Putamen (tissue), 1 donor: ENCODE measurements around the gene WFDC1.

Experiments
- DNase-seq: peaks from one replicate; pipeline ENCODE4 v3.0.0-alpha.2; 2016; ENCODE audit warnings: low spot score

The WFDC1 gene

DNA sequence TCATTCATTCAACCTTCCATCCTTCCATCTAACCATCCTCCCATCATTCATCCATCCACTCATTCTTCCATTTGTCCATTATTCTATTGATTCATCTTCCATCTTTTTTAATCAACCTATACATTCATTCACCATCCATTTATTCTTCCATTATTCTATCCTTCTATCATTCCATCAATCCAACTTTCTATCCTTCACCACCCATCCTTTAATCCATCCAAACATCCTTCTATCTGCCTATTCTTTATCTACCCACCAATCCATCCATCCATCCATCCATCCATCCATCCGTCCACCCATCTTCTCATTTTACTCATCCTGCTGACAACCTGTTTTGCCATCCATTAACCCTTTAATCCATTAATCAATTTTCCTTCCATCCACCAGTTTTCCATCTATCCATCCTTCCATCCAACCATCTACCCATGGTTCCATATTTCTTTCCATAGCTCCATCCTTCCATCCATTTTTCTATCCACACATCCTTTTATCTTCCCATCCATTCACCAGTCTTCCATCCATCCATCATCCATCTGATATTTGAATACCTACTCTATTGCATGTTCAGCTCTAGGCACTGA lies 21.8 kb upstream of the WFDC1 start:
- no peak for DNase-seq

- DNase-seq = no peak
Observed at GRCh38 chr16:84274515-84274914, 20.2 kb upstream of the WFDC1 start.

DNA sequence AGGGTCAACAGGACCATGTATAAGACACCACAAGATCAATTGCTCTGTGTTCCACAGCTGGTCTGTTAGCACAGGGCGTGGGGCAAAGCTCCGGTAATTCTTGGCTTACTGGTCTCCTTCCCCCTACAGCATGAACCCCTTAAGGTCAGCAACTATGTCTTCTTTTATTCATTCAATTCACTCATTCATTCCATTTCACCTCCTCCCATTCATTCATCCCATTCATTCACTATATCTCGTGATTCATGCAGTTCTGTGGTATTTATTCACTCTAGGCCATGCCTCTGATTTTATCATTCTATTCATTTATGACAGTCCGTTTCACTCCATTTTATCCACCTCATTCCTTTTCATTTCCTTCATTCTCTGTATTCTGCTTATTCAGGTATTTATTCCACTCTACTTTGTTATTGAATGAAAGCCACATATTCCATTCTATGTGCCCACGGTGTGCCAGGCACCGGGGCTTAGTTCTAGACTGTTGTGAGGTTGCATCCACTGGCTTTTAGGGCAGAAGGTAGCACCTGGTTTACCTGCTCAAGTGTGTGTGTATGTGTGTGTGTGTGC lies 19.0 kb upstream of the WFDC1 start:
- no peak for DNase-seq

DNA sequence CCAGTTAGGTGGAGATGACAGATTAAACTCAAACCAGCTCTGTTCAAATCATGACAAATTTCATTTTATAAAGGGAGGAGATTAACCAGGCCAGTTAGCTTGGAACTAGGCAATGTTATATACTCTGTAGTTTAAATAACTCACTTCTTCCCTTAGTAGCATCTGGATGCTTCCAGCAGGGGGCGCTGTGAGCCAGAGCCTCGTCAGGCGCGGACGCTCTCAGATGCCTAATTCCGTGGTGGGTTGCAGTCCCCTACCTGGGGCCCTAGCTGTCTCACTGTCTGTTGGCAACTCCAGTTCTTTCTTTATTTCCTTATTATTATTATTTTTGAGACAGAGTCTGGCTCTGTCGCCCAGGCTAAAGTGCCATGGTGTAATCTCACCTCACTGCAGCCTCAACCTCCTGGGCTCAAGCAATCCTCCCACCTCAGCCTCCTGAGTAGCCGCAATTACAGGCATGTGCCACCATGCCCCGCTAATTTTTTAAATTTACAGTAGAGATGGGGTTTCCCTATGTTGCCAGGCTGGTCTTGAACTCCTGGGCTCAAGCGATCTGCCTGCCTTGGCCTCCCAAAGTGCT lies 17.3 kb upstream of the WFDC1 start:
- DNase-seq = peak; percentile 61

DNA sequence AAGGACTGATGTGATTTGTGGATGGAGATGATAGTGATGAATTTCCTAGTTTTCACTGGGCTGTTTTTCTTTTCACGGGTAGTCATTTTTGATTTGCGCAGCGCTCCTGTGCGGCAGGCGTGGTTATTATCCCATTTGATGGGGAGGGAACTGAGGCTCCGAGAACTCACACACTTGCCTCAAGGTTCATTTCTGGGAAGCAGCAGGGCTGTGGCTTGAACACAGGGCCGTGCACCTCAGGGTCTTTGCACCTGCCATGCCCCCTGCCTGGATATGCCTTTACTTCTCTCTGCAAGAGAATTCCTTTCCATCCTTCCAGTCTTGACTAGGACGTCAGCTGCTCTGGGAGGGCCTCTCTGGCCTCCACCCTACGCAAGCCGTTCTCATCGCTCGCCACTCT lies 16.3 kb upstream of the WFDC1 start:
- DNase-seq = no peak

DNA sequence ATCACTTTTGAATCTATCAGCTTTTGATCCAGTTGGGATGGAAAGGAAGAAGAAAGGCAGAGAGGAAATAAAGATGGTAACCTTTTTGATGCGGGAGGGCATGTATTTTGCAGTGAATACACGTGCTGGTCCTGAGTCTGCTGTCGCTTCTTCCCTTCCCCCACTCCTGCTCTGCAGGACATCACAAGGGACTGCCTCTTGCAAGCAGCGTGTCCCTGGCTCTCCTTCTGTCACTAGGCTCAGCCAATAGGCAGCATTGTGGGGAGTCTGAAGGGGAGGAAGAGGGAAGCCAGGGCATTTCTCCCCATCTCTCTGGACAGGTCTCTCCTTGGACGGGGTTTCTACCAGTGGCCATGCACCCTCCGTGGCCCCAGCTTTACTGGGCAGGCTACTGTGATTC lies 15.7 kb upstream of the WFDC1 start:
- DNase-seq = peak; percentile 65

DNA sequence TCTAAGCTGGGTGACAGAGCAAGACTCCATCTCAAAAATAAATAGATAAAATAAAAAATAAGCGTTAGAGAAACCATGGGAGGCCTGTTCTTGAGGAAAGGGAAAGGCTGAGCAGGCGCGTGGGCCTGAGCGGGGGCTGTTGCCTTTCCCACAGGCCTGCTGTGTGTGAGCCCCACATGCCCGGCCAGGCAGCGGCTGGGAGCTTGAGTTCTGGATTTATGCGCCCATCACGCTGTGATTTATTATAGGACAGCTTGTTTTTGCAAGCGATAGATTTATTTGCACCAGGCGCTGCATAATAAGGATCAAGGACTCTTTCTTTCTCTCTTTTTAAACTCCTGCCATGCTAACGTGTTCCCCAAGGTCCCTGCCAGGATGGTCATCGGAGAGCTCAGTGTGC lies 14.8 kb upstream of the WFDC1 start:
- no peak for DNase-seq

DNA sequence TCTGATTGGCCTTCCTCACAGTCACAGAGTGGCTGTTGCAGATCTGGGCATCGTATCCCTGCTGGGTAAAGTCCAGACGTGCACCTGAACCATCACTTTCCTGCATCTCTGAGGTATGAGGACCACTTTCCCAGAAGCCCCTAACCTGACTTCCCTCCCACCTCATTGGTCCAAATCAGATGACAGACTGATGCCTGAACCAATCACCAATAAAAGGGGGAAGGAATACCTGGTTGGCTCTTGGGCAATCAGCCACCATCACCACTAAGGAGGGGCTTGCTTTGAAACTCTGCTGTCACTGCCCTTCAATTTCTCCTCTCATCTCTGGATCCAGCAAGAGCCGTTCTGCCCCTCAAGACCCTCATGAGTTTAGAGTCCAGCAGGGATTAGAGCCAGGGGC lies 13.6 kb upstream of the WFDC1 start:
- DNase-seq = no peak

DNA sequence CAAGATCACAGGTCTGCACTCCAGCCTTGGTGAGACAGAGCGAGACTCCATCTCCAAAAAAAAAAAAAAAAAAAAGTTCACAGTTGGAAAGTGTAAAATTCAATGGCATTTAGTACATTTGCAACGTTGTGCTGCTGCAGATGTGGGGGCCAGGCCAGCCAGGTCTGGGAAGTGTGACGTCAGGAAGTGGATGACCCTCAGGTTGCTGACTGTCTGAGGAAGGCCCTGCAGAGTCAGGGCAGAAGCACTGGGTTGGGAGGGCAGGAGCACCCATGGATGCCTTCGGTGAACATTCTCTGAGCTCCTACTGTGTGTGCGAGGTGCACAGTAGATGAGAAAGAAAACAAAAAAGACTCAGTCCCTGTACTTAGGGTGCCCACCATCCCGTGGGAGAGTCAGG lies 12.1 kb upstream of the WFDC1 start:
- DNase-seq = no peak

- no peak for DNase-seq
Observed at GRCh38 chr16:84283314-84284153, 11.1 kb upstream of the WFDC1 start.

- DNase-seq = no peak
Observed at GRCh38 chr16:84284154-84284722, 10.4 kb upstream of the WFDC1 start.

GRCh38 chr16:84286578-84287240 lies 8.0 kb upstream of the WFDC1 start:
- DNase-seq = no peak

GRCh38 chr16:84288902-84289301 lies 5.8 kb upstream of the WFDC1 start:
- DNase-seq = no peak

- DNase-seq = no peak
Observed at GRCh38 chr16:84291226-84291625, 3.5 kb upstream of the WFDC1 start.

DNA sequence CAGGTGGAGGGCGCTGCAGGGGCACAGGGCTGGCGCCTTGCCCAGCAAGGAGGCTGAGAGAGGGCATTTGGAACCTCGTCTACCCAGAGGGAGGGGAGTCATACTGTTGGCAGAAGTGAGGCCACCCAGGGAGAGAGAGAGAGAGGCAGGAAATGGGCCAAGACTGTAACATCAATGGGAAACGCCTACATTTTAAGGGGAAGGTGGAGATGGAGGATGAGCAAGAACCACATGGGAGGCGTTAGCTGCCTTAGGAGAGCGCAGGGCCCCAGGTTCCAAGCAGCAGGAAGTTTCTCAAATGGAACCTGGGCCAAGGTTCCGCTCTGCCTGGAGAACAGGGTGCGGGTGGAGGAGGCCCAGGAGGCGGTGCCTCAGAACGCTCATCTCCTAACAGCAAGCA lies 2.7 kb upstream of the WFDC1 start:
- DNase-seq = no peak

DNA sequence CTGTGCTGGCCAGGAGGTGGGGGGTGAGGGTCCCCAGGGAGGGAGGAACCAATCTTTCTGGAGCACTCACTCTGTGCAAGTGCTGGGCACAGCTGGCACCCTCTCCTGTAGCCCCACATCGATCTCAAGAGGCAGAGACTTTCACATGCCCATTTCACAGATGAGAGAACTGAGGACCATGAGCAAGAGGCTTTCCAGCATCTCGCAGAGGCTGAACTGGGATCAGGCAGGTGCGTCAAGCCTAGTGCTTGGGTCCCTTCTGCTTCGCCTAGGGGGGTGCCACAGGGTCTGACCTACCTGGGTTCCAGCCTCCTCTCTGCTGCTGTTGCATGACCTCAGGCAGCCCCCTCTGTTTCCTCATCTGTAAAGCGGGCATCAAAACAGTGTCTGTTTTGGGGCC lies 1.3 kb upstream of the WFDC1 start:
- no peak for DNase-seq

GRCh38 chr16:84294117-84294516 lies 561 bp upstream of the WFDC1 start:
- DNase-seq = no peak

DNA sequence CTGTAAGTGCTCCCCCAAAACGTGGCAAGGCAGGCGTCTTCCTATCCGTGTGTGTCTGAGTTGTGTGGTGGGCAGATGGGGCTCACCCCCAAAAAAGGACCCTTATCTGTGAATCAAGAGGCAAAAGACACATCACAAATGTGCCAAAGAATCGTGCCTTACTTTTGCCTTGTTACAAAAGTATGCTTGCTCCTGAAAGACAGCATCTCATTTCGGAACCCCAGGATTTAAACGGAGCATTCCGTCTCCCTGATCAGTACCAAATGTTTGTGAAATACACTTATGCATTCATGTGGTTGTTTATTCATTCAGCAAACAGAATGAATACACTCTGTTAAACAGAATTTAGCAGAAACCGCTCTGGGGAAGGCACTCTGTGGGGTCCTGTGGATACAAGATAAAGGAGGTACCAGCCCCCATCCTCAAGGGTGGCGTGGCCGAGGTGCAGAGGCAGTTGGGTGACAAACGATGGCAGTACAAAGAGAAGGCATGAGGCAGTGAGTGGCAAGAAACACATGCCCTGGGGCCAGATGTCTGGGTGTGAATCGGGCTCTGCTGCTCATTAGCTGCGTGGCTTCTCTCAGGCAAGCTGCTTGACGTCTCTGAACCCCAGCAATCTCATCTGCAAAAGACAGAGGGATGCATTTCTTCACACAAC lies 654 bp downstream of the WFDC1 start:
- DNase-seq = no peak

GRCh38 chr16:84298376-84298899 lies 3.8 kb downstream of the WFDC1 start:
- DNase-seq = no peak

DNA sequence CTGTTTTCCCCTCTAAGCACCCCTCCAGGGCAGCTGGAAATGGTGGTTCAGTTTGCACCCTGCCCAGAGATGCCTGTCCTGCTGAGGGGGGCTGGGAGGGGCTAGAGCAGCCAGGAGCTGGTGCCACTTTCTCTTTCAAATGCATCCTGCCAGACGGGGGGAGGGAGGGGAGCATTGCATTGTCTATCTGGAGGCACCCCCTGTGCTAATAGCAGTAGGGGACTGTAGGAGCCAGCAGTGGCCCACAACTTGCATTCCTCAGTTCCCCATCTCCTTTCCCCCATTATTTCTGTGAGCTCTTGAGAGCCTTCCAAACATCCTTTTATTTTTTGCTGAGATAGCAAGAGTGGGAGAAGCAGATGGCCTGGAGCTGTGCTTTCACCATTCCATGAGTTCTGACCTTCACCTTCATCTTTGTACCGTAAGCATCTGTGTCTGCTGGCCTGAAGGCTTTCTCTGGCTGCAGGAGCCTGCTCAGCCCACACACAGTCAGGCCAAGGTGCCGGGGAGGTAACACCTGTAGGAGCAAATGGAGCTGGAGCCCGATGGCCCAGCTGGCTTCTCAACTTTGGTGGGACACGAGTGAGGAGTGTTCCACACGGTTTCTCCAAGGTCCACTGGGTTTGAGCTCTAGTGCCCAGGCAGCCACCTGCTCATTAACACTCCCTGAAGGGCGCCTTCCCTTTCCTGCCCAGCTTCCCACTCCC lies 5.2 kb downstream of the WFDC1 start:
- DNase-seq = no peak
